Neural cell (in vitro differentiated cells): ENCODE results near the gene SDC4.

Experiments
- CTCF ChIP-seq: fragments of 450-650 bp; IDR thresholded peaks from 2 replicates; pipeline ENCODE4 v1.5.1; 2014; ENCODE audit warnings: antibody characterized with exemption, mild to moderate bottlenecking, moderate library complexity; ENCODE audit not compliant: poor library complexity, severe bottlenecking
- MXI1 ChIP-seq: fragments of 450-650 bp; conservative IDR thresholded peaks from 2 replicates; pipeline ENCODE4 v1.6.1; 2014; ENCODE audit warnings: antibody characterized with exemption, mild to moderate bottlenecking; ENCODE audit not compliant: poor library complexity, severe bottlenecking
- RAD21 ChIP-seq: fragments of 450-650 bp; conservative IDR thresholded peaks from 2 replicates; pipeline ENCODE4 v1.6.1; 2014; ENCODE audit warnings: antibody characterized with exemption, mild to moderate bottlenecking, moderate library complexity
- SMC3 ChIP-seq: fragments of 450-650 bp; conservative IDR thresholded peaks from 2 replicates; pipeline ENCODE4 v1.6.1; 2014; ENCODE audit warnings: antibody characterized with exemption, mild to moderate bottlenecking, moderate library complexity; ENCODE audit not compliant: poor library complexity
- TAF1 ChIP-seq: IDR thresholded peaks from 2 replicates; pipeline ENCODE4 v1.6.1; 2012; ENCODE audit warnings: low read depth

- TF ChIP-seq CTCF (no peak), SMC3 (no peak), TAF1 (no peak), RAD21 (no peak), MXI1 (no peak)
Observed at GRCh38 chr20:45374966-45375365, 26.7 kb upstream of the SDC4 start.
